Esophagus muscularis mucosa (tissue), 4 donors: ENCODE measurements around the gene ILF3. TPM values are rescaled to one million over a fixed set of nuclear protein-coding genes. Genes with fewer than 3 reads are reported as not detected.
A peak's percentile ranks its signal among the peaks of the same experiment; 100 is the strongest.

Experiments
- DNase-seq: peaks from one replicate; pipeline ENCODE4 v3.0.0-alpha.2; 2017; ENCODE audit errors: extremely low spot score
- H3K27ac ChIP-seq, 4 donors: fragments of 200-600 bp; sonication (generic); replicated peaks in 1 of 4; 1 replicate in 3 of 4; 2 replicates in 1 of 4; pipeline ENCODE4 v1.5.1; 2016 to 2019; ENCODE audit warnings: mild to moderate bottlenecking in 1 of 4
- H3K27me3 ChIP-seq, 4 donors: fragments of 200-600 bp; sonication (generic); one replicate each; pipeline versions ENCODE4 v1.5.1 to v1.6.0; 2016 to 2019
- H3K36me3 ChIP-seq, 4 donors: fragments of 200-600 bp; sonication (generic); one replicate each; pipeline ENCODE4 v1.5.1; 2016 to 2019
- H3K4me1 ChIP-seq, 4 donors: fragments of 200-600 bp; sonication (generic); one replicate each; pipeline ENCODE4 v1.5.1; 2016 to 2019
- H3K4me3 ChIP-seq, 4 donors: fragments of 200-600 bp; sonication (generic); 1 replicate in 2 of 4; 2 replicates in 2 of 4; pipeline ENCODE4 v1.5.1; 2016 to 2019; ENCODE audit warnings: mild to moderate bottlenecking in 4 of 4, moderate library complexity in 1 of 4
- H3K9me3 ChIP-seq, 4 donors: fragments of 200-600 bp; sonication (generic); 1 replicate in 3 of 4; 2 replicates in 1 of 4; pipeline ENCODE4 v1.5.1; 2016 to 2019
- CTCF ChIP-seq, 3 experiments: fragments of 200-600 bp in 2 of 3; fragments of 450-650 bp in 1 of 3; sonication (generic) in 2 of 3; IDR thresholded peaks; one replicate each; pipeline ENCODE4 v1.5.1; 2017 to 2019; ENCODE audit warnings: antibody characterized with exemption in 3 of 3, mild to moderate bottlenecking in 2 of 3, moderate library complexity in 1 of 3
- EP300 ChIP-seq: sonication (generic); formaldehyde crosslinking; IDR thresholded peaks from one replicate; pipeline ENCODE4 v1.6.1; 2017; ENCODE audit warnings: antibody characterized with exemption
- POLR2A ChIP-seq: fragments of 450-650 bp; IDR thresholded peaks from one replicate; pipeline ENCODE4 v1.6.1; 2017; ENCODE audit warnings: antibody characterized with exemption, moderate library complexity, mild to moderate bottlenecking, low read depth
- POLR2AphosphoS5 ChIP-seq, 2 donors: sonication (generic); formaldehyde crosslinking; IDR thresholded peaks; one replicate each; pipeline ENCODE4 v1.6.1; 2017; ENCODE audit warnings: antibody characterized with exemption in 2 of 2
- WGBS: methylation state at CpG from one replicate; pipeline ENCODE4 v1.1.5; 2018; 5-methylcytosine and 5-hydroxymethylcytosine counted together
- intact Hi-C: fragments of 100-400 bp; cut with DNase I; formaldehyde crosslinking; loops from one replicate; pipeline ENCODE4 v1.15.1; 2023
- total RNA-seq, 4 donors: library from RNA; depleted of rRNA; stranded (reverse); fragments of >200 nt; gene quantifications; one replicate each; pipeline versions ENCODE4 v1.1.0 to v1.2.1, GENCODE V29; 2016

The ILF3 gene
- total RNA-seq, 4 donors from 2014 or later: 79.2 to 127 (median 102) TPM

- Histone ChIP-seq H3K27ac (peak overlapping the region; percentile 94 to 99 (median 96)), H3K27me3 (no peaks in the 10 kb centered on the region), H3K9me3 (no peaks in the 10 kb centered on the region), H3K4me3 (peak overlapping the region; percentile 83 to 100 (median 96)), H3K4me1 (peaks cover 31 to 66% (median 66%) of the 10 kb centered on the region in 4 donors), H3K36me3 (peaks cover 0 to 14% (median 0%) of the 10 kb centered on the region in 4 donors)
- intact Hi-C loops: no loop called here
- DNase-seq: no peak
- TF ChIP-seq POLR2AphosphoS5 (IDR thresholded peaks at IDR 0.05): no peak
- TF ChIP-seq POLR2A: no peak
- no peak for TF ChIP-seq CTCF (IDR thresholded peaks at IDR 0.05)
- TF ChIP-seq EP300: no peak
- WGBS: under 1% methylated on average over 42 of the region's 73 CpGs
These were observed 687 bp downstream of the ILF3 start for GRCh38 chr19:10654610-10655456.

- no peaks in the 10 kb centered on the region for H3K27me3 ChIP-seq
- H3K4me1 ChIP-seq: peaks cover 37 to 75% (median 74%) of the 10 kb centered on the region in 4 donors
- peak overlapping the region; percentile 94 to 99 (median 96) for H3K27ac ChIP-seq
- 5% methylated on average over 15 of the region's 16 CpGs for WGBS
- intact Hi-C loops: no loop called here
- no peak for TF ChIP-seq EP300
- no peak for TF ChIP-seq POLR2AphosphoS5 (IDR thresholded peaks at IDR 0.05)
- TF ChIP-seq CTCF (IDR thresholded peaks at IDR 0.05): no peak
- TF ChIP-seq POLR2A: no peak
- DNase-seq: no peak
- H3K36me3 ChIP-seq: peaks cover 0 to 18% (median 0%) of the 10 kb centered on the region in 4 donors
- H3K9me3 ChIP-seq: no peaks in the 10 kb centered on the region
- H3K4me3 ChIP-seq: peak overlapping the region; percentile 83 to 100 (median 96)
These were observed 1.5 kb downstream of the ILF3 start for GRCh38 chr19:10655457-10656312.

GRCh38 chr19:10660346-10660745 is 6.2 kb downstream of the ILF3 start:
- no peaks in the 10 kb centered on the region for H3K9me3 ChIP-seq
- no peak overlapping the region for H3K27ac ChIP-seq
- TF ChIP-seq POLR2A (no peak), EP300 (no peak), CTCF (IDR thresholded peaks at IDR 0.05) (no peak), POLR2AphosphoS5 (IDR thresholded peaks at IDR 0.05) (no peak)
- DNase-seq: no peak
- peaks cover 42 to 98% (median 93%) of the 10 kb centered on the region in 4 donors for H3K4me1 ChIP-seq
- no peaks in the 10 kb centered on the region for H3K27me3 ChIP-seq
- peaks cover 0 to 17% (median 0%) of the 10 kb centered on the region in 4 donors for H3K36me3 ChIP-seq
- intact Hi-C loops: no loop called here
- WGBS: 81% methylated on average over 4 of the region's 5 CpGs
- no peak overlapping the region for H3K4me3 ChIP-seq

GRCh38 chr19:10661946-10662345 is 7.8 kb downstream of the ILF3 start:
- Histone ChIP-seq H3K4me1 (peaks cover 30 to 94% (median 84%) of the 10 kb centered on the region in 4 donors), H3K4me3 (no peak overlapping the region), H3K27me3 (no peaks in the 10 kb centered on the region), H3K36me3 (peaks cover 0 to 21% (median 0%) of the 10 kb centered on the region in 4 donors), H3K27ac (no peak overlapping the region), H3K9me3 (no peaks in the 10 kb centered on the region)
- intact Hi-C loops: no loop called here
- DNase-seq: no peak
- TF ChIP-seq POLR2A (no peak), POLR2AphosphoS5 (IDR thresholded peaks at IDR 0.05) (no peak), EP300 (no peak), CTCF (IDR thresholded peaks at IDR 0.05) (no peak)
- 85% methylated on average over 1 of the region's 1 CpG for WGBS
